Activated naive CD4-positive, alpha-beta T cell treated with anti-CD3 and anti-CD28 coated beads, Interleukin-2, amount 10 ng/mL, durations not matched to agents 7 days and 5 days (primary cell): Measurements from ENCODE around the gene AFTPH.

ENCODE experiments used
- CTCF ChIA-PET: fragments of 350-600 bp; sonication (Branson Sonifier 250); formaldehyde crosslinking; loops from one replicate; lab custom pipeline; 2021; ENCODE audit warnings: antibody characterized with exemption; lab: Charles Lee
- DNase-seq: peaks from one replicate; pipeline ENCODE4 v3.0.0-alpha.2; 2020
- H3K27ac Mint-ChIP-seq: one replicate; pipeline ENCODE4 v1.8.0; 2021; ENCODE audit warnings: mild to moderate bottlenecking, moderate library complexity, mixed read lengths
- H3K27me3 Mint-ChIP-seq: one replicate; pipeline ENCODE4 v1.8.0; 2021; ENCODE audit warnings: mild to moderate bottlenecking, mixed read lengths
- H3K36me3 Mint-ChIP-seq: one replicate; pipeline ENCODE4 v1.8.0; 2021; ENCODE audit warnings: mixed read lengths
- H3K4me1 Mint-ChIP-seq: one replicate; pipeline ENCODE4 v1.8.0; 2021; ENCODE audit warnings: mixed read lengths
- H3K4me3 Mint-ChIP-seq: one replicate; pipeline ENCODE4 v1.8.0; 2021; ENCODE audit warnings: mild to moderate bottlenecking, moderate library complexity, mixed read lengths
- H3K9me3 Mint-ChIP-seq: one replicate; pipeline ENCODE4 v1.8.0; 2021; ENCODE audit warnings: mixed read lengths

The AFTPH gene

GRCh38 chr2:64487256-64488049 is 36.7 kb upstream of the AFTPH start:
- no peak for DNase-seq
- H3K4me3 Mint-ChIP-seq: no peak overlapping the region
- H3K27me3 Mint-ChIP-seq: peaks cover 47% of the 10 kb centered on the region
- peaks cover 33% of the 10 kb centered on the region for H3K4me1 Mint-ChIP-seq
- no peaks in the 10 kb centered on the region for H3K36me3 Mint-ChIP-seq
- H3K27ac Mint-ChIP-seq: no peak overlapping the region
- no peaks in the 10 kb centered on the region for H3K9me3 Mint-ChIP-seq
- CTCF ChIA-PET: interaction anchor here (0.8 to 12.9 kb wide), 37 partner anchors 9 to 540 kb away, joined by 3 to 211 read pairs (median 4); partner anchors contain the start of gene LGALSL

- Mint-ChIP-seq H3K9me3 (no peaks in the 10 kb centered on the region), H3K27ac (no peak overlapping the region), H3K27me3 (peaks cover 56% of the 10 kb centered on the region), H3K36me3 (no peaks in the 10 kb centered on the region), H3K4me1 (peaks cover 33% of the 10 kb centered on the region), H3K4me3 (no peak overlapping the region)
- DNase-seq: peak; percentile 86
- CTCF ChIA-PET: interaction anchor here (0.8 to 12.9 kb wide), 40 partner anchors 8 to 541 kb away, joined by 3 to 211 read pairs (median 4); partner anchors contain the start of gene LGALSL
Observed at GRCh38 chr2:64488050-64488974, 35.8 kb upstream of the AFTPH start.

GRCh38 chr2:64489081-64489751 is 34.9 kb upstream of the AFTPH start:
- no peaks in the 10 kb centered on the region for H3K9me3 Mint-ChIP-seq
- H3K27me3 Mint-ChIP-seq: peaks cover 56% of the 10 kb centered on the region
- H3K4me3 Mint-ChIP-seq: no peak overlapping the region
- DNase-seq: no peak
- no peak overlapping the region for H3K27ac Mint-ChIP-seq
- no peaks in the 10 kb centered on the region for H3K36me3 Mint-ChIP-seq
- peaks cover 33% of the 10 kb centered on the region for H3K4me1 Mint-ChIP-seq
- CTCF ChIA-PET: interaction anchor here (1.2 to 12.9 kb wide), 7 partner anchors 11 to 486 kb away, joined by 3 to 211 read pairs (median 19); no protein-coding TSS in a partner anchor

- no peak overlapping the region for H3K27ac Mint-ChIP-seq
- peaks cover 26% of the 10 kb centered on the region for H3K4me1 Mint-ChIP-seq
- H3K36me3 Mint-ChIP-seq: no peaks in the 10 kb centered on the region
- no peak for DNase-seq
- no peaks in the 10 kb centered on the region for H3K9me3 Mint-ChIP-seq
- CTCF ChIA-PET: interaction anchor here (0.8 kb wide), 1 partner anchor 161 kb away, joined by 4 read pairs; no protein-coding TSS in a partner anchor
- H3K27me3 Mint-ChIP-seq: peaks cover 44% of the 10 kb centered on the region
- no peak overlapping the region for H3K4me3 Mint-ChIP-seq
Observed at GRCh38 chr2:64491426-64491825, 32.7 kb upstream of the AFTPH start.

- H3K4me3 Mint-ChIP-seq: no peak overlapping the region
- CTCF ChIA-PET: no interaction called here
- peaks cover 48% of the 10 kb centered on the region for H3K27me3 Mint-ChIP-seq
- no peak for DNase-seq
- peaks cover 26% of the 10 kb centered on the region for H3K4me1 Mint-ChIP-seq
- no peak overlapping the region for H3K27ac Mint-ChIP-seq
- no peaks in the 10 kb centered on the region for H3K36me3 Mint-ChIP-seq
- no peaks in the 10 kb centered on the region for H3K9me3 Mint-ChIP-seq
Observed at GRCh38 chr2:64492272-64492671, 31.9 kb upstream of the AFTPH start.

GRCh38 chr2:64492821-64493220 is 31.3 kb upstream of the AFTPH start:
- DNase-seq: no peak
- Mint-ChIP-seq H3K27me3 (peaks cover 48% of the 10 kb centered on the region), H3K27ac (no peak overlapping the region), H3K4me3 (no peak overlapping the region), H3K4me1 (peaks cover 24% of the 10 kb centered on the region), H3K9me3 (no peaks in the 10 kb centered on the region), H3K36me3 (no peaks in the 10 kb centered on the region)
- CTCF ChIA-PET: interaction anchor here (0.6 kb wide), 1 partner anchor 162 kb away, joined by 3 read pairs; no protein-coding TSS in a partner anchor

GRCh38 chr2:64493788-64494187 is 30.3 kb upstream of the AFTPH start:
- H3K36me3 Mint-ChIP-seq: no peaks in the 10 kb centered on the region
- no peak overlapping the region for H3K4me3 Mint-ChIP-seq
- H3K27ac Mint-ChIP-seq: no peak overlapping the region
- no peak for DNase-seq
- CTCF ChIA-PET: interaction anchor here (1.3 kb wide), 1 partner anchor 163 kb away, joined by 5 read pairs; no protein-coding TSS in a partner anchor
- H3K4me1 Mint-ChIP-seq: peaks cover 15% of the 10 kb centered on the region
- no peaks in the 10 kb centered on the region for H3K9me3 Mint-ChIP-seq
- H3K27me3 Mint-ChIP-seq: peaks cover 51% of the 10 kb centered on the region

GRCh38 chr2:64498438-64498837 is 25.7 kb upstream of the AFTPH start:
- no peak for DNase-seq
- H3K36me3 Mint-ChIP-seq: no peaks in the 10 kb centered on the region
- peaks cover 32% of the 10 kb centered on the region for H3K27me3 Mint-ChIP-seq
- CTCF ChIA-PET: interaction anchor here (0.8 to 1.6 kb wide), 3 partner anchors 11 to 168 kb away, joined by 3 to 7 read pairs (median 4); no protein-coding TSS in a partner anchor
- no peaks in the 10 kb centered on the region for H3K9me3 Mint-ChIP-seq
- no peak overlapping the region for H3K27ac Mint-ChIP-seq
- no peak overlapping the region for H3K4me3 Mint-ChIP-seq
- H3K4me1 Mint-ChIP-seq: peaks cover 19% of the 10 kb centered on the region

GRCh38 chr2:64500549-64500948 is 23.6 kb upstream of the AFTPH start:
- Mint-ChIP-seq H3K9me3 (no peaks in the 10 kb centered on the region), H3K4me3 (no peak overlapping the region), H3K36me3 (no peaks in the 10 kb centered on the region), H3K27ac (no peak overlapping the region), H3K27me3 (peaks cover 37% of the 10 kb centered on the region), H3K4me1 (peaks cover 19% of the 10 kb centered on the region)
- CTCF ChIA-PET: interaction anchor here (1.7 kb wide), 1 partner anchor 13 kb away, joined by 8 read pairs; no protein-coding TSS in a partner anchor
- DNase-seq: no peak

- Mint-ChIP-seq H3K4me3 (no peak overlapping the region), H3K27me3 (peaks cover 36% of the 10 kb centered on the region), H3K36me3 (no peaks in the 10 kb centered on the region), H3K27ac (no peak overlapping the region), H3K4me1 (peaks cover 19% of the 10 kb centered on the region), H3K9me3 (no peaks in the 10 kb centered on the region)
- CTCF ChIA-PET: interaction anchor here (1.5 to 1.6 kb wide), 2 partner anchors 14 to 16 kb away, joined by 3 to 8 read pairs; no protein-coding TSS in a partner anchor
- DNase-seq: no peak
Observed at GRCh38 chr2:64501946-64502345, 22.2 kb upstream of the AFTPH start.

- H3K27ac Mint-ChIP-seq: no peak overlapping the region
- no peaks in the 10 kb centered on the region for H3K36me3 Mint-ChIP-seq
- H3K9me3 Mint-ChIP-seq: no peaks in the 10 kb centered on the region
- no peak overlapping the region for H3K4me3 Mint-ChIP-seq
- peaks cover 19% of the 10 kb centered on the region for H3K4me1 Mint-ChIP-seq
- peaks cover 27% of the 10 kb centered on the region for H3K27me3 Mint-ChIP-seq
- no peak for DNase-seq
- CTCF ChIA-PET: no interaction called here
Observed at GRCh38 chr2:64502860-64503259, 21.3 kb upstream of the AFTPH start.

GRCh38 chr2:64504774-64505720 is 19.1 kb upstream of the AFTPH start:
- peaks cover 12% of the 10 kb centered on the region for H3K4me1 Mint-ChIP-seq
- H3K36me3 Mint-ChIP-seq: no peaks in the 10 kb centered on the region
- H3K4me3 Mint-ChIP-seq: no peak overlapping the region
- no peak overlapping the region for H3K27ac Mint-ChIP-seq
- H3K27me3 Mint-ChIP-seq: peaks cover 24% of the 10 kb centered on the region
- CTCF ChIA-PET: interaction anchor here (0.7 to 0.9 kb wide), 4 partner anchors 12 to 174 kb away, joined by 3 to 4 read pairs (median 3); no protein-coding TSS in a partner anchor
- no peak for DNase-seq
- no peaks in the 10 kb centered on the region for H3K9me3 Mint-ChIP-seq
